GM12878 (cell line): Measurements from ENCODE around the gene FOXO1. TPM values are rescaled to one million over a fixed set of nuclear protein-coding genes. Genes with fewer than 3 reads are reported as not detected.

ENCODE experiments used
- CBX3 ChIP-seq: fragments of 200-600 bp; sonication (generic); IDR thresholded peaks from 2 replicates; pipeline ENCODE4 v1.6.1; 2016; ENCODE audit warnings: low read depth, borderline replicate concordance
- CEBPB ChIP-seq, 2 experiments: fragments of 150-350 bp in 1 of 2; IDR thresholded peaks; 2 replicates each; pipeline ENCODE4 v1.6.1; 2012 to 2014; ENCODE audit warnings: low read depth in 2 of 2, low read length in 2 of 2, borderline replicate concordance in 1 of 2, inconsistent platforms in 1 of 2
- CHD4 ChIP-seq: fragments of 200-600 bp; sonication (generic); IDR thresholded peaks from 2 replicates; pipeline ENCODE4 v1.6.1; 2016; ENCODE audit warnings: mild to moderate bottlenecking
- CREB1 ChIP-seq: IDR thresholded peaks from 2 replicates; pipeline ENCODE4 v1.6.1; 2012; ENCODE audit warnings: low read depth, mild to moderate bottlenecking, inconsistent platforms
- CREM ChIP-seq: IDR thresholded peaks from 2 replicates; pipeline ENCODE4 v1.6.1; 2014; ENCODE audit warnings: antibody characterized with exemption, low read depth
- HDAC2 ChIP-seq: fragments of 200-600 bp; sonication (generic); IDR thresholded peaks from 2 replicates; pipeline ENCODE4 v1.6.1; 2017
- MAX ChIP-seq: IDR thresholded peaks from 2 replicates; pipeline ENCODE4 v1.6.1; 2012; ENCODE audit warnings: low read depth, low read length, improper control_type of control experiment
- NFXL1 ChIP-seq: fragments of 450-650 bp; IDR thresholded peaks from 2 replicates; pipeline ENCODE4 v1.6.1; 2017; ENCODE audit warnings: antibody characterized with exemption, mild to moderate bottlenecking, borderline replicate concordance
- NFYA ChIP-seq: IDR thresholded peaks from 2 replicates; pipeline ENCODE4 v1.6.1; 2011; ENCODE audit warnings: low read depth, mild to moderate bottlenecking, low read length, improper control_type of control experiment, borderline replicate concordance
- NR2C1 ChIP-seq: fragments of 450-650 bp; IDR thresholded peaks from 2 replicates; pipeline ENCODE4 v1.6.1; 2017; ENCODE audit warnings: antibody characterized with exemption, mild to moderate bottlenecking, moderate library complexity
- NR2C2 ChIP-seq: IDR thresholded peaks from 2 replicates; pipeline ENCODE4 v1.6.1; 2011; ENCODE audit warnings: borderline replicate concordance, low read depth; ENCODE audit not compliant: control insufficient read depth, insufficient read length
- POLR2AphosphoS5 ChIP-seq: IDR thresholded peaks from 2 replicates; pipeline ENCODE4 v1.6.1; 2011; ENCODE audit warnings: mild to moderate bottlenecking, low read length, inconsistent platforms
- SIN3A ChIP-seq: IDR thresholded peaks from 2 replicates; pipeline ENCODE4 v1.6.1; 2012; ENCODE audit warnings: low read depth, low read length, improper control_type of control experiment
- SMAD1 ChIP-seq: fragments of 450-650 bp; IDR thresholded peaks from 2 replicates; pipeline ENCODE4 v1.6.1; 2018; ENCODE audit warnings: mild to moderate bottlenecking, low read depth; ENCODE audit not compliant: partially characterized antibody
- SMAD5 ChIP-seq: IDR thresholded peaks from 2 replicates; pipeline ENCODE4 v1.6.1; 2016; ENCODE audit warnings: antibody characterized with exemption, low read depth
- SPI1 ChIP-seq: IDR thresholded peaks from 2 replicates; pipeline ENCODE4 v1.6.1; 2011; ENCODE audit warnings: low read depth, mild to moderate bottlenecking, low read length, moderate library complexity, borderline replicate concordance; ENCODE audit not compliant: insufficient read depth
- STAT3 ChIP-seq: IDR thresholded peaks from 2 replicates; pipeline ENCODE4 v1.6.1; 2011; ENCODE audit warnings: low read depth, low read length, improper control_type of control experiment
- WRNIP1 ChIP-seq: IDR thresholded peaks from 2 replicates; pipeline ENCODE4 v1.6.1; 2011; ENCODE audit warnings: low read depth, low read length, improper control_type of control experiment, borderline replicate concordance
- YY1 ChIP-seq: IDR thresholded peaks from 2 replicates; pipeline ENCODE4 v1.6.1; 2011; ENCODE audit warnings: low read depth, mild to moderate bottlenecking, low read length
- ZNF24 ChIP-seq: fragments of 450-650 bp; IDR thresholded peaks from 2 replicates; pipeline ENCODE4 v1.6.1; 2017; ENCODE audit warnings: antibody characterized with exemption, mild to moderate bottlenecking
- polyA plus RNA-seq, 11 experiments: library from polyadenylated mRNA; depleted of rRNA in 4 of 11; unstranded in 6 of 11; stranded (reverse) in 5 of 11; fragments of >200 nt; fragmentation: Nextera tagmentation in 4 of 11; fragmentation: Illumina TruSeq in 1 of 11; extraction: Ambion mirVana in 4 of 11; extraction: Trizol in 1 of 11; gene quantifications; 1 replicate in 1 of 11; 2 replicates in 10 of 11; pipeline versions ENCODE4 v1.2.1 to v1.2.3, GENCODE V29; 2011 to 2016; ENCODE audit warnings: inconsistent platforms in 2 of 11, missing spikeins in 2 of 11, low read depth in 1 of 11
- total RNA-seq, 4 experiments: library from RNA; depleted of rRNA in 3 of 4; stranded (reverse); fragments of >200 nt in 3 of 4; fragmentation: Illumina TruSeq in 1 of 4; extraction: Trizol in 1 of 4; gene quantifications; 2 replicates each; pipeline versions ENCODE4 v1.2.1 to v1.2.3, GENCODE V29; 2013 to 2021
- TF ChIP-seq, protein P1 (sequence below): fragments of 450-650 bp; formaldehyde crosslinking; IDR thresholded peaks from 2 replicates; pipeline ENCODE4 v1.4.0; 2020; ENCODE audit warnings: mild to moderate bottlenecking, moderate library complexity
- TF ChIP-seq, protein P2 (sequence below): fragments of 450-650 bp; IDR thresholded peaks from 2 replicates; pipeline ENCODE4 v1.6.1; 2016; ENCODE audit warnings: mild to moderate bottlenecking
- TF ChIP-seq, protein P3 (sequence below): fragments of 450-650 bp; IDR thresholded peaks from 2 replicates; pipeline ENCODE4 v1.6.1; 2017; ENCODE audit warnings: antibody characterized with exemption, mild to moderate bottlenecking, moderate library complexity

Gene FOXO1
- total and polyA plus RNA-seq, 10 of the 15 experiments (the other 5 are each of a cell fraction or from before 2014, with no cell fraction given): 0.58 to 8.3 (median 0.88) TPM

GRCh38 chr13:40518481-40518882 is 148.0 kb downstream of the FOXO1 start (continued):
- TF ChIP-seq, protein P1, sequence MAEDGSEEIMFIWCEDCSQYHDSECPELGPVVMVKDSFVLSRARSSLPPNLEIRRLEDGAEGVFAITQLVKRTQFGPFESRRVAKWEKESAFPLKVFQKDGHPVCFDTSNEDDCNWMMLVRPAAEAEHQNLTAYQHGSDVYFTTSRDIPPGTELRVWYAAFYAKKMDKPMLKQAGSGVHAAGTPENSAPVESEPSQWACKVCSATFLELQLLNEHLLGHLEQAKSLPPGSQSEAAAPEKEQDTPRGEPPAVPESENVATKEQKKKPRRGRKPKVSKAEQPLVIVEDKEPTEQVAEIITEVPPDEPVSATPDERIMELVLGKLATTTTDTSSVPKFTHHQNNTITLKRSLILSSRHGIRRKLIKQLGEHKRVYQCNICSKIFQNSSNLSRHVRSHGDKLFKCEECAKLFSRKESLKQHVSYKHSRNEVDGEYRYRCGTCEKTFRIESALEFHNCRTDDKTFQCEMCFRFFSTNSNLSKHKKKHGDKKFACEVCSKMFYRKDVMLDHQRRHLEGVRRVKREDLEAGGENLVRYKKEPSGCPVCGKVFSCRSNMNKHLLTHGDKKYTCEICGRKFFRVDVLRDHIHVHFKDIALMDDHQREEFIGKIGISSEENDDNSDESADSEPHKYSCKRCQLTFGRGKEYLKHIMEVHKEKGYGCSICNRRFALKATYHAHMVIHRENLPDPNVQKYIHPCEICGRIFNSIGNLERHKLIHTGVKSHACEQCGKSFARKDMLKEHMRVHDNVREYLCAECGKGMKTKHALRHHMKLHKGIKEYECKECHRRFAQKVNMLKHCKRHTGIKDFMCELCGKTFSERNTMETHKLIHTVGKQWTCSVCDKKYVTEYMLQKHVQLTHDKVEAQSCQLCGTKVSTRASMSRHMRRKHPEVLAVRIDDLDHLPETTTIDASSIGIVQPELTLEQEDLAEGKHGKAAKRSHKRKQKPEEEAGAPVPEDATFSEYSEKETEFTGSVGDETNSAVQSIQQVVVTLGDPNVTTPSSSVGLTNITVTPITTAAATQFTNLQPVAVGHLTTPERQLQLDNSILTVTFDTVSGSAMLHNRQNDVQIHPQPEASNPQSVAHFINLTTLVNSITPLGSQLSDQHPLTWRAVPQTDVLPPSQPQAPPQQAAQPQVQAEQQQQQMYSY (CRISPR knock-in tag): no peak
- TF ChIP-seq YY1 (no peak), STAT3 (no peak), SMAD5 (no peak), NR2C2 (no peak), SPI1 (no peak), POLR2AphosphoS5 (peak; percentile 12; the same call in 1 of the 2 replicates), CBX3 (no peak), NFXL1 (no peak), CEBPB (IDR thresholded peaks at IDR 0.05; ENCODE audit: borderline replicate concordance in 1 of 2, low read depth in 2 of 2, low read length in 2 of 2) (no peak), SMAD1 (peak; percentile 36), NR2C1 (no peak), NFYA (no peak), CREM (no peak), SIN3A (no peak), WRNIP1 (no peak), CHD4 (no peak), CREB1 (no peak), ZNF24 (no peak), HDAC2 (no peak), MAX (no peak)
- TF ChIP-seq, protein P2, sequence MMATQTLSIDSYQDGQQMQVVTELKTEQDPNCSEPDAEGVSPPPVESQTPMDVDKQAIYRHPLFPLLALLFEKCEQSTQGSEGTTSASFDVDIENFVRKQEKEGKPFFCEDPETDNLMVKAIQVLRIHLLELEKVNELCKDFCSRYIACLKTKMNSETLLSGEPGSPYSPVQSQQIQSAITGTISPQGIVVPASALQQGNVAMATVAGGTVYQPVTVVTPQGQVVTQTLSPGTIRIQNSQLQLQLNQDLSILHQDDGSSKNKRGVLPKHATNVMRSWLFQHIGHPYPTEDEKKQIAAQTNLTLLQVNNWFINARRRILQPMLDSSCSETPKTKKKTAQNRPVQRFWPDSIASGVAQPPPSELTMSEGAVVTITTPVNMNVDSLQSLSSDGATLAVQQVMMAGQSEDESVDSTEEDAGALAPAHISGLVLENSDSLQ: no peak
- TF ChIP-seq, protein P3, sequence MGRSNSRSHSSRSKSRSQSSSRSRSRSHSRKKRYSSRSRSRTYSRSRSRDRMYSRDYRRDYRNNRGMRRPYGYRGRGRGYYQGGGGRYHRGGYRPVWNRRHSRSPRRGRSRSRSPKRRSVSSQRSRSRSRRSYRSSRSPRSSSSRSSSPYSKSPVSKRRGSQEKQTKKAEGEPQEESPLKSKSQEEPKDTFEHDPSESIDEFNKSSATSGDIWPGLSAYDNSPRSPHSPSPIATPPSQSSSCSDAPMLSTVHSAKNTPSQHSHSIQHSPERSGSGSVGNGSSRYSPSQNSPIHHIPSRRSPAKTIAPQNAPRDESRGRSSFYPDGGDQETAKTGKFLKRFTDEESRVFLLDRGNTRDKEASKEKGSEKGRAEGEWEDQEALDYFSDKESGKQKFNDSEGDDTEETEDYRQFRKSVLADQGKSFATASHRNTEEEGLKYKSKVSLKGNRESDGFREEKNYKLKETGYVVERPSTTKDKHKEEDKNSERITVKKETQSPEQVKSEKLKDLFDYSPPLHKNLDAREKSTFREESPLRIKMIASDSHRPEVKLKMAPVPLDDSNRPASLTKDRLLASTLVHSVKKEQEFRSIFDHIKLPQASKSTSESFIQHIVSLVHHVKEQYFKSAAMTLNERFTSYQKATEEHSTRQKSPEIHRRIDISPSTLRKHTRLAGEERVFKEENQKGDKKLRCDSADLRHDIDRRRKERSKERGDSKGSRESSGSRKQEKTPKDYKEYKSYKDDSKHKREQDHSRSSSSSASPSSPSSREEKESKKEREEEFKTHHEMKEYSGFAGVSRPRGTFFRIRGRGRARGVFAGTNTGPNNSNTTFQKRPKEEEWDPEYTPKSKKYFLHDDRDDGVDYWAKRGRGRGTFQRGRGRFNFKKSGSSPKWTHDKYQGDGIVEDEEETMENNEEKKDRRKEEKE: no peak
